HG02588 (cell line): ENCODE data around the gene PLEKHG4B.
"Not testable (repeated sequence)": the region's sequence is repeated elsewhere in the genome, so short reads cannot be mapped to it uniquely, and the experiment has no call there.

Experiments used
- ATAC-seq: cut with Tn5 transposase; IDR thresholded peaks from one replicate; pipeline ENCODE4 v1.9.1; 2021; ENCODE audit warnings: mild to moderate bottlenecking, moderate library complexity; ENCODE audit not compliant: unreplicated experiment

PLEKHG4B gene

DNA sequence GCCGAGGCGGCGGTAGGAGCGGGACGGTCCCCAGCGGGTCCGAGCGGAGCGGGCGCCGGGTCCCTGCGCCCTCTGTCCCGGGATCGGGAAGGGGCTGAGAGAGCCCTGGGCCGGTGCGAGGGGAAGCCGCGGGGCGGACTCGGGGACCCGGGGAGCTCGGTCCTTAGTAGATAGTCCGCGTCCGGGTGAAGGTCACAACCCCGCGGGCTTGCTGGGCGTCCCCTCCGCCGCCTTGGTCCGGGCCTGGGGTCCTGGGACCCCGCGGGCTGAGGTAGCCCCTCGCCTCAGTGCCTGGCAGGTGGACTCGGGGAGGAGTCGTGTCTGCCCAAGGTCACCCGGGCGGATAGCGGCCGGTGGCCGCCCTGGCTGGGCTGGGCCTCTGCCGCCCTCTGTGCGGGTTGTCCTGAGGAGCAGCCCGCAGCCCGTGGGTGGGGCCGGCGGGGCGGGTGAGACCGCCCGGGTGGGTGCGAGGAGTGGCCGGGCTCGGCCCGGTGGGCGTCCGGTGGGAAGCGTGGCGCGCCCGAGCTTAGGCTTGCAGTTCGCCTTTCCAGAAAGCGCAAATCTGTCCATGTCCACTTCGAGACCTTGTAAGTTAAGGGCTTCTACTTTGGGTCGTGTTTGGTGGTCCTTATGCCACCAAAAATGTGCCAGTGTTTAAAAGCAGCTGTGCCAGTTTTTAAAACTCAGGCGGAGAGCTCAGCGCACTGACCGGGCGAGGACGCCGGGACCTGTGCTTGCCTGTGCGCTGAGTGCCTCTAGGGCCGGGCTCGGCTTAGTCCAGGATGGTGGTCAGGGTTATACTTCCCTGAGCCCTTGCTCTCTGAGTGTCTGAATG lies 126.7 kb downstream of the PLEKHG4B start:
- ATAC-seq, result peak; percentile 28

DNA sequence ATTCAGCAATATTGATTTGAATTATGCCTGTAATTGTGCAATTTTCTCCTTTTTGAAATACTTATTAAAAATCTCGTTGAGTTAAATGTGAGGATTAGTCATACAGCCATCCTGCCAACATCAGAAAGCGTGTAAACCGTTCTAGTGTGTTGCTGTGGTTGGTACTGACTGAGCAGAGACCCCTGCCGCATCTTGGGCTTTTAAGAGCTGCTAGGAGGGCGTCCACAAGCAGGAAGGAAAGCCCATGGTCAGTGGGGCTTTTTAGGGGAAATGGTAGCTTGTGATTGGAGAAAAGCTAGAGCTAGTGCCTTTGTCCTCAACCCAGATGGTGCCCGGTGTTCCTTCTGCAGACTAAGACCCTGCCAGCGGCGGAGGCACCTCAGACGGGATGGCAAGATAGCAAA lies 127.5 kb downstream of the PLEKHG4B start:
- ATAC-seq, result no peak

DNA sequence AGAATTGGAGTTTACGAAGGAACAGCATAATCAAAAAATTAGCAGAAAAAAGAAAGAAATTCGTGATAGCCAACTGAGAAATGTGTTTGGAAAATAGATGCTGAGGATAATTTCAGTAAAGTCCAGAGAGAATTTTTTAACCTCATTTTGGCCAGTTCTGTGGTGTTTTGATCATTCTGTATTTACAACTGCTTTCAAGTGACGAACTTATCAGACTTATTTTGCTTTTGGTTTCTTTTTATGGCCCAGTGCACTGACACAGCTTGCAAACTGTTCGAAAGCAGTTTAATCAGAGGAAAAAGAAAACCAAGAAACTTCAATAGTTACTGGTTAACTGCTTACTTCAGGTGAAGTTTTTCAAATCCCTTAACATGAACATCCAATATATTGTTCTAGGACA lies 128.0 kb downstream of the PLEKHG4B start:
- ATAC-seq, result no peak

DNA sequence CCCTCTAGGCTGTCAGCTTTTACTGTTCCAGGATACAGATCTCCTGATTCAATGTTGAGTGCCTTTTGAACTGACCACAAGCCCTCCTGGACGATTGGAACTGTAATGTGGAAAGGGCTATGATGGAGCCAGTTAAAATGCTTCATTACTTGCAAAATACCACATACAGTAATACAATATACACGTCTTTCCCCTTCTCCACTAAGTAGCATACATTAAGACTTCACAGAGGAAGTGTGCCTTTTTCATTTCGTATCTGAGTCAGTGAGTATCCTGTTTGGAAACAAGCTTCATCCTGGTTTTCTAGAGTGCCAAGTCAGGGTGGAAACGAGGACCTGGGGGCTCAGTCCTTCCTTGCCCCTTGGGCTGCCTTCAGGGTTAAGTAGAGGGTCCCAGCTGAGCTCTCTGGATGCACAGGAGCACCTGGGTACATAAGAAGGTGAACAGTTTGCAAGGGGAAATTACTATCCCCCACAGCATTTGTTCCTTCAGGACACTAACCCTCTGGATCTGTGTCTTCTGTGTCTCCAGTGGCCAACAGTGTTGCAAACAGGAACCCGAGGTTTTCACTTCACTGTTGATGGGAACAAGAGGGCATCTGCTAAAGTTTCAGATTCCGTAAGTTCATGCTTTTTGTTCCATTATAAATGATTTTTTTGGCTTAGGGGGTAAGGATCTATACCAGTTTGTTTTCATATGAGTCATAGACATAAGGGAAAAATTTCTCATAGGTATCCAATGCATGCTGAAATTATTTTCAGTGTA lies 131.2 kb downstream of the PLEKHG4B start:
- ATAC-seq, result not testable (repeated sequence)

DNA sequence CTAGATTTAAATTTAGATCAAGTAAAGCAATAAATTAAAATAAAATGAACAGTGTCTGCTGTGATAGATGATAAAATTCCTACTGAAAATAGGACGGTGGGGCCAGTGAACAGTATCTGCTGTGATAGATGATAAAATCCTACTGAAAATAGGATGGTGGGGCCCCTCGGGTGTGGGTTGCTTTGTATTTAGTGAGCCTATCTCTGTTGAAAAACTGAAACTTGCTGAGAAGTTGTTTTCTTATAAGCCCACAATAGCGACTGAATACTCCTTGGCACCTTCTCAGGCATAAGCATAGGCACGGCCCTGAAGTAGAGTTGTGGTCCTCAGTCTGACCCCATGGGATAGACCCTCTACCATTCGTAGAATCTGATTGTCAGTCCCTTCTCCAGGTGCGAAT lies 131.8 kb downstream of the PLEKHG4B start:
- no peak for ATAC-seq

DNA sequence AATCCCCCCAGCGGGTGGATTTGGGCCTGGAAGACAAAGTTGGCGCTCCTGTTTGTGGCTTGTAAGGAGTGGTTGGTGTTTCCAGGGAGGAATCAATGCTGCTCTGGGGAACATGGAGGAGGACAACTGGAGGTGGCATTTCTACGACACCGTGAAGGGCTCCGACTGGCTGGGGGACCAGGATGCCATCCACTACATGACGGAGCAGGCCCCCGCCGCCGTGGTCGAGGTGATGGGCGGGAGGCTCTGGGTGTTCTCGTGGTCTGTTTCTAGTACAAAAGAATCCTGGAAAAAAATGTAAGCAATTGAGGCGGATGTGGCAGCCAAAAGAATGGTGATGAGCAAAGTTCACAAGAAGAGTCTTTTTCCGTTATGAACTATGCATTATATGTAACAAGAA lies 133.4 kb downstream of the PLEKHG4B start:
- no peak for ATAC-seq

DNA sequence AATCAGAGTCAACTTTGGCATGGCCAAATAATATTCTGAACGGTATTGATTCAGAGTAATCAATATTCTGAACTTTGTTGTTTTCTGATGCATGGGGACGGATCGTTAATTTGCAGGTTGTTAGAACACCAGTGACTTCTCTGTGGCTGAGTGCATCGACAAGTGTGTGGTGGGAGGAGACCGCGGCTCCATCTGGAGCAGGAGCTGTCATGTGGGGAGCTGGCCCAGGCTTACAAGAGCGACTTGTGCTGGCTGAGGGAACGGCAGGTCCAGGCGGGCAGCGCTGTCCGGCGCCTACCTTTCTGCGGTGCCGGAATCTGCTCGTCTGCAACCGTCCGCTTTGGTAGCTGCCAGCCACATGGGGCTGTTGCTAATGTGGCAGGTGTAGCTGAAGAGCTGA lies 135.4 kb downstream of the PLEKHG4B start:
- not testable (repeated sequence) for ATAC-seq

DNA sequence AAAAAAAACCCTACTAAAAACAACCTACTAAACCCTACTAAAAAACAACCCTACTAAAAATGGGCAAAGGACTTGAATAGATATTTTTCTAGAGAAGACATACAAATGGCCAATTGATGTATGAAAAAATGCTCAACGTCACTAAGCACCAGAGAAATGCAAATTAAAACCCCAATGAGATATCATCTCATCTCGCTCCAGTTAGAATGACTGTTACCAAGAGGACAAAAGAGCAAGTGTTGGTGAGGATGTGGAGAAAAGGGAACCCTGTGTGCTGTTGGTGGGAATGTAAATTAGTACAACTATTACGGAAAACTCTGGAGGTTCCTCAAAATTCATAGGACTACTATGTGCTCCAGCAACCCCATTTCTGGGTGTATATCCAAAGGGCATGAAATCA lies 136.9 kb downstream of the PLEKHG4B start:
- no peak for ATAC-seq

DNA sequence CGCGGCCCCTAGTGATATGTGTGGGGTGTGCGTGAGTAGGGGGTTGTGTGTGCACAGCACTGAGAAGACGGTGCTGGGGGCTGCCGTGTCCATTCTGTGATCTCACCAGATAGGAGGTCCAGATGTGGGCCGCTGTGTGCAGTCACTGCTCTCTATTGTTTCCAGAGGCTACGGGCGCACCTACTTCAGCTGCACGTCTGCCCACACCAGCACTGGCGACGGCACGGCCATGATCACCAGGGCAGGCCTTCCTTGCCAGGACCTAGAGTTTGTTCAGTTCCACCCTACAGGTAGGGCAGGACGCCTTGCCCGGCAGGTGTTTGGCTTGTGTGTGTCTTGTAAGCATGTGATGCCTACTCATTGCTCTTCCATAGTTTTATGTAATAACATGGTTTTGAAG lies 138.7 kb downstream of the PLEKHG4B start:
- no peak for ATAC-seq

DNA sequence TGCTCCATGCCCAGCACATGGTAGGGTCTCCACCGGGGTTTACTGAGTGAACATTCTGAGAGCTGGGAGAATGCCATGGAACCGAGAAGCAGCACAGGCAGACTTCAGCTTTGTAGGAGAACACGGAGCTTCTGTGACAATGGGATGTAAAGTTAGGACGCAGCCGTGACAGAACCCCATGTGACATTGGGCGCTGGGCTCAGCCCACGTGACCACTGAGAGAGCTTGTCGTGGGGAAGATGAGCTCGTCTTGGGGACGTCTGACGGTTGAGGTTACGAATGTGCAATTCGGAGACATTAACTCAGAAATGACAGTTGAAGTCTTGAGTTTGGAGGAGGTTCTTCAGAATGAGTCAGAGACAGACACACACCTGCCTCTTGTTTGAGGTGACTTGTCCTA lies 139.7 kb downstream of the PLEKHG4B start:
- ATAC-seq, result no peak

DNA sequence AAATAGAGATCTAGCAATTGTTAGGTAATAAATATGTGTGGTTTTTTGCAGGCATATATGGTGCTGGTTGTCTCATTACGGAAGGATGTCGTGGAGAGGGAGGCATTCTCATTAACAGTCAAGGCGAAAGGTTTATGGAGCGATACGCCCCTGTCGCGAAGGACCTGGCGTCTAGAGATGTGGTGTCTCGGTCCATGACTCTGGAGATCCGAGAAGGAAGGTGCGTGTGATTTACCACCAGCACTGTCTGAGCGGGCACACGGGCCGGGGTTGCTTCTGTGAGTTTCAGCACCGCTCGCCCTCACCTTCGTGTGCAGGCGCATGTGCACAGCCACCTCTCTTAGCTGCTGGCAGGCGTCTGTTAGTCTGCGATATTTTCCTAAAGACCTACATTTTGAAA lies 141.5 kb downstream of the PLEKHG4B start:
- not testable (repeated sequence) for ATAC-seq

DNA sequence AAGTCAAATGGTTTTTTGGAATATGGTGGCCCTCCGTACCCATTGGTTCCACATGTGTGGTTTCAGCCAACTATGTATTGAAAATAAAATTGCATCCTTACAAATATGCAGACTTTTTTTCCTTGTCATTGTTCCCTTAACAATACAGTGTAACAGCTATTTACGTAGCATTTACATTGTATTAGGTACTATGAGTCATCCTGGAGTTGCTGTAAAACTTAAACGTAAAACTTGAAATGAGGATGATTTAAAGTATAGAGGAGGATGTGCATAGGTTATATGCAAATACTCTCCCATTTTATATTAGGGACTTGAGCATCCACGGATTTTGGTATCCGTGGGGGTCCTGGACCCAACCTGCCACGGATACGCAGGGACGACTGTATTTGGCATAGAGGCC lies 142.5 kb downstream of the PLEKHG4B start:
- ATAC-seq, result no peak

DNA sequence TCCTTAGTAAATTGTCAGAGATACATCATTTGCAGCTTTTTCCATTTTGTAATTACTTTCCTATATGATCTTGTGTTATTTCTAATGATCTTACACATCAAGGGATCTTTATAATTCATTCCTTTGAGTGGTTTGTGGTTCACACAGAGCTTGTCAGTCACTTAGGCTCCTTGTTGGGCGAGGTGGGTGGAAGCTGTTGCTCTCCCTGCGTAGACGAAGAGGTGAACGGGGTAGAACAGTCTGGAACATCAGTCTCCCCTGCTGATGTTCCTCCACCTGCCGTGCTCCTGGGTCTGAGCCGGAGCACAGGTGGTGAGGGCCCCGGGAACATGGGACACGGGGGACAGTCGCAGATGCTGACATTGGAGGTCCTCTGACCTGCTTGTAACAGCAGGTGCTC lies 143.6 kb downstream of the PLEKHG4B start:
- not testable (repeated sequence) for ATAC-seq

DNA sequence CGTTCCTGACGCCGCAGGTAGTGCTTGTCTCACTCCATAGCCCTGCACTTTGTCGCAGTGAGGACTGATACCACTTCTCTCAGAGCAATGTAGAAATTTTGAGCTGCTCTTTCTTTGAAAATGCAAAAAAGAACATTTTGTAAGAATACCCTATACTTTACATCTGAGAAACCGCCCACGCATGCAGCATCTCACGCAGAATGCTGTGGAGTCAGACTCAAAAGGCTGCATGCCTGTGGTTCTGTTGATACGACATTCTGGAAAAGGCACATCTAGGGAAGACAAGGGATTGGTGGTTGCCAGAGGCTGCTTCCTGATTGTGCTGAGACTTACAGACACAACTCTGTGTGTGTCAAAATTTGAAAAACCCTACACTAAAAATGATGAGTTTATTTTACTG lies 146.0 kb downstream of the PLEKHG4B start:
- ATAC-seq, result not testable (repeated sequence)
